Measurements from ENCODE around the gene ROBO3. TPM values are rescaled to one million over a fixed set of nuclear protein-coding genes. Genes with fewer than 3 reads are reported as not detected.

The ROBO3 gene
- total RNA-seq, 2 experiments from 2014 or later = 12.0 to 12.1 TPM

DNA sequence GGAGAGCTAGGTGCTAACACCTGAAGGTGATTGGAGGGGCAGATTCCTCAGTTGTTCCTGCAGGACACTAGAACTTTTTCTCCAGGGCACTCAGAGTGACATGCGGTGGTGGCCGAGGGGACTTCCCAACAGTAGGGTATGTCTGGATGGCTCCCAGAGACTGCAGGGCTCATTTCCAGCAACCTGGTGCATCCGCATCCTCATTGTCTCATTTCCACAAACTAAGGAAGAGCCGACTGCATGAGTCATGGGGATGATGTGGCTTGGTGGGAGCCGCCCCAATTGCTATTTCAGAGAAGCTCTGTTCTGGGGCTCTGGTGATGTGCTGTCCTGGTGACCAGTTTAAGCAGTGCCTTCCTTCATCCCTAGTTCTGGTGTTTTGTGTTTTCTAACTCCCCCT lies 35.2 kb downstream of the ROBO3 start:
- ChIA-PET POLR2A (no interaction called here), CTCF (interaction anchor here (1.1 to 1.2 kb wide), 2 partner anchors 10 to 17 kb away, joined by 3 read pairs; no protein-coding TSS in a partner anchor)
- Mint-ChIP-seq H3K9me3 (no peaks in the 10 kb centered on the region), H3K36me3 (ENCODE audit: low read depth) (no peaks in the 10 kb centered on the region), H3K27me3 (peaks cover 43% of the 10 kb centered on the region), H3K4me3 (no peak overlapping the region), H3K27ac (no peak overlapping the region), H3K4me1 (peaks cover 10% of the 10 kb centered on the region)
- DNase-seq = no peak

- ChIA-PET CTCF (no interaction called here), POLR2A (no interaction called here)
- H3K4me3 Mint-ChIP-seq = no peak overlapping the region
- H3K4me1 Mint-ChIP-seq = peaks cover 6% of the 10 kb centered on the region
- no peaks in the 10 kb centered on the region for H3K9me3 Mint-ChIP-seq
- H3K27ac Mint-ChIP-seq = no peak overlapping the region
- no peaks in the 10 kb centered on the region for H3K36me3 Mint-ChIP-seq (ENCODE audit: low read depth)
- peaks cover 46% of the 10 kb centered on the region for H3K27me3 Mint-ChIP-seq
- DNase-seq = no peak
Observed at GRCh38 chr11:124902616-124903015, 37.4 kb downstream of the ROBO3 start.

DNA sequence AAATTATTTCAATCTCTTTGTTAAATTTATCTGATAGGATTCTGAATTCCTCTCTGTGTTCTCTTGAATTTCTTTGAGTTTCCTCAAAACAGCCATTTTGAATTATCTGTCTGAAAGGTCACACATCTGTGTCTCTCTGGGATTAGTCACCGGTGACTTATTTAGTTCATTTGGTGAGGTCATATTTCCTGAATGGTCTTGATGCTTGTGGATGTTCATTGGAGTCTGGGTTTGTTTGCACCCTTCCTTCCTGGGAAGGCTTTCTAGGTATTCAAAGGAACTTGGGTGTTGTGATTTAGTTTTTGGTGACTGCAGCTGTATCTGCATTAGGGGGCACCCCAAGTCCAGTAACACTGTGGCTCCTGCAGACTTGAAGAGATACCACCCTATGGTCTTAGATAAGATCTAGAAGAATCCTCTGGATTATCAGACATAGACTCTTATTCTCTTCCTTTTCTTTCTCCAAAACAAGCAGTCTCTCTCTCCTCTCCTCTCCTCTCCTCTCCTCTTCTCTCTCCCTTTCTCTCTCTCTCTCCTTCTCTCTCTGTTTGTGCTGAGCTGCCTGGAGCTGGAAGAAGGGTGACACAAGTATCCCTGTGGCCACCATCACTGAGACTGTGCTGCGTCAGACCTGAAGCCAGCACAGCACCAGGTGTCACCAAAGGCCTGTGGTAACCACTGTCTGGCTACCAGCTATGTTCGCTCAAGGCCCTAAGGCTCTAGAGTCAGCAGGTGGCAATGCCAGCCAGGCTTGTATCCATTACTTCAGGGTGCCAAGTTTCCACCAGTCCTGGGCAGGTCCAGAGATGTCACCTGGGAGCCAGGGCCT lies 50.5 kb downstream of the ROBO3 start:
- H3K36me3 Mint-ChIP-seq (ENCODE audit: low read depth) = peaks cover 4% of the 10 kb centered on the region
- H3K9me3 Mint-ChIP-seq = peaks cover 12% of the 10 kb centered on the region
- ChIA-PET POLR2A (no interaction called here), CTCF (no interaction called here)
- DNase-seq = no peak
- no peak overlapping the region for H3K27ac Mint-ChIP-seq
- H3K27me3 Mint-ChIP-seq = peaks cover 9% of the 10 kb centered on the region
- peaks cover 6% of the 10 kb centered on the region for H3K4me1 Mint-ChIP-seq
- no peak overlapping the region for H3K4me3 Mint-ChIP-seq

DNA sequence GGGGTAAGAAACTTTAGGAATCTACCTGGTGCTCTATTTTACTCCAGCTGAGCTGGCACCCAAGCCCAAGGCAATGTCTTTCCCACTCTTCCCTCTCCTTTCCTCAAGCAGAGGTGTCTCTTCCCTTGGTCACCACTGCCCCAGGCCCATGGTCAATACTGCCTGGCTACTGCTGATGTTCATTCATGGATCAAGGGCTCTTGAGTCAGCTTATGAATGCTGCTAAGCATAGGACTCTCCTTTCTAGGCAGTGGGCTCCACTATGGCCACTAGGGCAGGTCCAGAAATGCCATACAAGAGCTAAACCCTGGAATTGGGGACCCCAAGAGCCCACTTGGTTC lies 51.1 kb downstream of the ROBO3 start:
- no peak for DNase-seq
- ChIA-PET POLR2A (no interaction called here), CTCF (no interaction called here)
- peaks cover 12% of the 10 kb centered on the region for H3K9me3 Mint-ChIP-seq
- H3K4me3 Mint-ChIP-seq = no peak overlapping the region
- H3K4me1 Mint-ChIP-seq = peaks cover 7% of the 10 kb centered on the region
- no peak overlapping the region for H3K27ac Mint-ChIP-seq
- peaks cover 4% of the 10 kb centered on the region for H3K36me3 Mint-ChIP-seq (ENCODE audit: low read depth)
- H3K27me3 Mint-ChIP-seq = peaks cover 9% of the 10 kb centered on the region

GRCh38 chr11:124917115-124917637 lies 51.9 kb downstream of the ROBO3 start:
- ChIA-PET CTCF (interaction anchor here (1.1 kb wide), 1 partner anchor 17 kb away, joined by 3 read pairs; no protein-coding TSS in a partner anchor), POLR2A (interaction anchor here (0.7 kb wide), 1 partner anchor 1477 kb away, joined by 4 read pairs; no protein-coding TSS in a partner anchor)
- Mint-ChIP-seq H3K4me3 (no peak overlapping the region), H3K36me3 (ENCODE audit: low read depth) (no peaks in the 10 kb centered on the region), H3K4me1 (peaks cover 9% of the 10 kb centered on the region), H3K9me3 (peaks cover 6% of the 10 kb centered on the region), H3K27me3 (peaks cover 9% of the 10 kb centered on the region), H3K27ac (no peak overlapping the region)
- no peak for DNase-seq

DNA sequence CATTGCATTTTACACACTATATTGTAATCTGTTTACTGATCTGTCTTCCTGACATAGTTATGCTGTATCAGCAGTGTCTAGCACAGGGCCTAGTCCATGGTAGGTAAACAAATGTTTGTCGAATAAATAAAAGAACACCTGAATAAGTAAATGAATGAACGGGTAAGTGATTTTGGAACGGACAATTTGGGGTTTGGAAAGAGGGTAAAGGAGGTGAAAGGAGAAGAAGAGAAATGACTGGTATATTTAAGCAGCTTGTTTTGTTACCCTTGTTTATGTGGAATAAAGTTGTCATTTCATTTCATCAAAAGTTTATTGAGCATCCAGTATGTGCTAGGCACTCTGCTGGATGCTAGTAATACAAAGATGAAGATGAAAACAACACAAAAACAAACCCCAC lies 53.7 kb downstream of the ROBO3 start, which contains the start of gene HEPN1:
TSS of gene HEPN1 (plus strand) at position 301 of the 400 bp plus-strand sequence.
- no peak for DNase-seq
- POLR2A ChIA-PET = no interaction called here
- Mint-ChIP-seq H3K4me1 (peaks cover 25% of the 10 kb centered on the region), H3K4me3 (no peak within 1 kb of the TSS), H3K27ac (no peak within 1 kb of the TSS), H3K36me3 (ENCODE audit: low read depth) (no peaks in the 10 kb centered on the region), H3K27me3 (peaks cover 9% of the 10 kb centered on the region), H3K9me3 (no peaks in the 10 kb centered on the region)
- CTCF ChIA-PET = no interaction called here

DNA sequence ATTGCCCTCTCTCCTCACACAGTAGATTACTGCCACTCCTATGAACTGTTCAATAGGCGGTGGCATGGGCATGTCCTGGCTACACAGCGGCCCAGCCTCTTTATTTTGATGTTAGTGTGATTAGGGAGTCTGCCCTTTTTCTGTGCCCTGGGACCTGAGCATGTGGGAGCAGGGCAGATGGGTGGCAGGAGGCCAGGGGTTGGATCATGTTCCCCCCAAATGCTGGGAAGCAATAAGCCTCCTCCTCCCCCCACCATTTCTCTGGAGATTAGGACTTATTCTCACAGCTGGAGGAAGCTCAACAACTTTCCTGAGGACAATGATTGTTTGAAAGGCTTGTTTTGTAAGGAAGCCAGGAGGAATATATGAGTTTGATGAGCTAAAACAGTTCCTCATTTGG lies 54.7 kb downstream of the ROBO3 start:
- Mint-ChIP-seq H3K4me3 (no peak overlapping the region), H3K4me1 (peaks cover 28% of the 10 kb centered on the region), H3K9me3 (no peaks in the 10 kb centered on the region), H3K36me3 (ENCODE audit: low read depth) (no peaks in the 10 kb centered on the region), H3K27me3 (peaks cover 8% of the 10 kb centered on the region), H3K27ac (no peak overlapping the region)
- ChIA-PET POLR2A (interaction anchor here (0.5 kb wide), 1 partner anchor 227 kb away, joined by 3 read pairs; no protein-coding TSS in a partner anchor), CTCF (interaction anchor here (1.2 to 1.6 kb wide), 5 partner anchors 8 to 220 kb away, joined by 3 to 4 read pairs (median 4); partner anchors contain the start of gene CCDC15)
- DNase-seq = no peak

GRCh38 chr11:124920356-124920755 lies 55.1 kb downstream of the ROBO3 start:
- no peaks in the 10 kb centered on the region for H3K9me3 Mint-ChIP-seq
- H3K27me3 Mint-ChIP-seq = peaks cover 4% of the 10 kb centered on the region
- no peak overlapping the region for H3K4me3 Mint-ChIP-seq
- POLR2A ChIA-PET = interaction anchor here (0.5 kb wide), 1 partner anchor 227 kb away, joined by 3 read pairs; no protein-coding TSS in a partner anchor
- H3K36me3 Mint-ChIP-seq (ENCODE audit: low read depth) = no peaks in the 10 kb centered on the region
- no peak for DNase-seq
- CTCF ChIA-PET = interaction anchor here (1.2 to 1.6 kb wide), 5 partner anchors 9 to 219 kb away, joined by 3 to 4 read pairs (median 4); partner anchors contain the start of gene CCDC15
- peaks cover 28% of the 10 kb centered on the region for H3K4me1 Mint-ChIP-seq
- peak overlapping the region; percentile 65 for H3K27ac Mint-ChIP-seq

- POLR2A ChIA-PET = no interaction called here
- H3K27ac Mint-ChIP-seq = peak overlapping the region; percentile 65
- H3K4me1 Mint-ChIP-seq = peaks cover 26% of the 10 kb centered on the region
- DNase-seq = peak; percentile 78
- CTCF ChIA-PET = interaction anchor here (1.2 to 1.6 kb wide), 4 partner anchors 9 to 219 kb away, joined by 3 to 4 read pairs (median 4); partner anchors contain the start of gene CCDC15
- H3K4me3 Mint-ChIP-seq = peak overlapping the region; percentile 39
- H3K27me3 Mint-ChIP-seq = peaks cover 4% of the 10 kb centered on the region
- no peaks in the 10 kb centered on the region for H3K36me3 Mint-ChIP-seq (ENCODE audit: low read depth)
- no peaks in the 10 kb centered on the region for H3K9me3 Mint-ChIP-seq
Observed at GRCh38 chr11:124920870-124921609, 55.8 kb downstream of the ROBO3 start.

- Mint-ChIP-seq H3K36me3 (ENCODE audit: low read depth) (no peaks in the 10 kb centered on the region), H3K4me3 (no peak overlapping the region), H3K9me3 (no peaks in the 10 kb centered on the region), H3K4me1 (peaks cover 25% of the 10 kb centered on the region), H3K27me3 (peaks cover 4% of the 10 kb centered on the region), H3K27ac (no peak overlapping the region)
- POLR2A ChIA-PET = no interaction called here
- no peak for DNase-seq
- CTCF ChIA-PET = no interaction called here
Observed at GRCh38 chr11:124922831-124923230, 57.6 kb downstream of the ROBO3 start.

- peaks cover 25% of the 10 kb centered on the region for H3K4me1 Mint-ChIP-seq
- POLR2A ChIA-PET = no interaction called here
- peak; percentile 35 for DNase-seq
- H3K36me3 Mint-ChIP-seq (ENCODE audit: low read depth) = no peaks in the 10 kb centered on the region
- CTCF ChIA-PET = no interaction called here
- no peak overlapping the region for H3K27ac Mint-ChIP-seq
- peaks cover 4% of the 10 kb centered on the region for H3K27me3 Mint-ChIP-seq
- H3K4me3 Mint-ChIP-seq = no peak overlapping the region
- H3K9me3 Mint-ChIP-seq = no peaks in the 10 kb centered on the region
Observed at GRCh38 chr11:124923296-124923695, 58.1 kb downstream of the ROBO3 start.

GRCh38 chr11:124928942-124929665 lies 63.9 kb downstream of the ROBO3 start:
- Mint-ChIP-seq H3K9me3 (no peaks in the 10 kb centered on the region), H3K4me3 (no peak overlapping the region), H3K27ac (no peak overlapping the region), H3K36me3 (ENCODE audit: low read depth) (peaks cover 3% of the 10 kb centered on the region), H3K4me1 (peaks cover 13% of the 10 kb centered on the region), H3K27me3 (no peaks in the 10 kb centered on the region)
- no peak for DNase-seq
- ChIA-PET CTCF (interaction anchor here (0.5 kb wide), 1 partner anchor 194 kb away, joined by 3 read pairs; no protein-coding TSS in a partner anchor), POLR2A (no interaction called here)
